Cerebellar nuclear complex (tissue), 1 donor: ENCODE results near the gene DNAJB1.

Experiments used
- DNase-seq, 2 experiments: peaks; one replicate each; lab custom pipeline; 2025; lab: John Stamatoyannopoulos, UW

DNAJB1 gene

GRCh38 chr19:14496029-14496833 lies 22.0 kb downstream of the DNAJB1 start, which contains the start of gene GIPC1:
GIPC1 (minus strand) TSS chr19:14496127; CDS start chr19:14482976, 13,151 bp downstream.
- peak; percentile 80 to 89 for DNase-seq

- DNase-seq, result no peak
These were observed 22.5 kb downstream of the DNAJB1 start for GRCh38 chr19:14495672-14496028.

- DNase-seq, result no peak
These were observed 23.1 kb downstream of the DNAJB1 start for GRCh38 chr19:14494910-14495671.

DNA sequence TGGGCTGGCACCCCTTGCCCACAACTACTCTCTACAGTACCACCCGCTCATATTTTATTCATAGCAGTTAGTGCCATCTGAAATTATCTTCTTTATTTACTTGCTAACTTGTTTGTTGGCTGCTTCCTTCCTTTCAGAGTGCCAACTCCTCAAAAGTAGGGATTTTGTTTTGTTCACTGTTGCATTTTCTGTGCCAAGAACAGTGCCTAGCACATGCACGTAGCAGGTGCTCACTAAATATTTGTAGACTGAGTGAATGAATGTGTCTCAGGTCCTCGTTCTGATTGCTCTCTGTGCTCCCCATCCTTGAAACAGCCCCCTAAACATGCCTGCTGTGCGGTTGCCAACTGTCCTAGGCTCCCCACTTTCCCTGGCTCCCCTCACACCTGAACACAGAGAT lies 23.8 kb downstream of the DNAJB1 start:
- no peak for DNase-seq

- DNase-seq, result no peak
These were observed 25.4 kb downstream of the DNAJB1 start for GRCh38 chr19:14492756-14493337.

- DNase-seq, result no peak
These were observed 30.6 kb downstream of the DNAJB1 start for GRCh38 chr19:14487370-14488125.

- DNase-seq, result no peak
These were observed 35.8 kb downstream of the DNAJB1 start for GRCh38 chr19:14482172-14482941.

- DNase-seq, result no peak
These were observed 37.5 kb downstream of the DNAJB1 start for GRCh38 chr19:14480700-14481079.

GRCh38 chr19:14479975-14480699 lies 38.1 kb downstream of the DNAJB1 start:
- no peak for DNase-seq

GRCh38 chr19:14479309-14479974 lies 38.8 kb downstream of the DNAJB1 start:
- DNase-seq, result no peak

DNA sequence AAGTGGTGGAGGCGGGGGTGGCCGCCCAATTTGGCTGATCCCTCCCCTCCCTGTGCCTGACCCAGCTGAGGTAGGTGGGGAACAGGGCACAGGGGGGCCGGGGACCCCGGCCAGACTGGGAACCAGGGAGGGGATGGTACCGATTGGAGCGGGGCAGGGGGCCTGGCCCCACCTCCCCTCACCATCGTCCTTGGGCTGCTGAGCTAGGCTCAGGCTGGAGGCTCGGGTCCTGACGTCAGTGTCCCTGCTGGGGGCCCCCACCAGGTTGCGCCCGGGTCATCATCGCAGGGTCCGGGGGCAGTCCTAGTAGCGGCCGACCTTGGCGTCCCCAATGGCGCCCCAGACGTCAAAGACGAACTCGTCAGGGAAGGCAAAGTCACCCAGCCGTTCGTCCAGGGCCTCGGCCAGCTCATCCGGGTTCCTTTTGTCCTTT lies 40.1 kb downstream of the DNAJB1 start:
- DNase-seq, result no peak

- no peak for DNase-seq
These were observed 40.6 kb downstream of the DNAJB1 start for GRCh38 chr19:14477418-14478112.

GRCh38 chr19:14476673-14477401 lies 41.4 kb downstream of the DNAJB1 start:
- no peak for DNase-seq

- DNase-seq, result no peak
These were observed 41.9 kb downstream of the DNAJB1 start for GRCh38 chr19:14476327-14476672.

GRCh38 chr19:14475251-14476073 lies 42.7 kb downstream of the DNAJB1 start, which contains the start of gene PTGER1:
PTGER1 (minus strand) TSS chr19:14475354; CDS start chr19:14474320, 1,034 bp downstream.
- no peak for DNase-seq

- DNase-seq, result no peak
These were observed 43.4 kb downstream of the DNAJB1 start for GRCh38 chr19:14474827-14475226.

GRCh38 chr19:14473978-14474578 lies 44.1 kb downstream of the DNAJB1 start:
- DNase-seq, result no peak
